GM19372 (cell line): ENCODE data around the gene SLC2A5.
"Not testable (repeated sequence)": the region's sequence is repeated elsewhere in the genome, so short reads cannot be mapped to it uniquely, and the experiment has no call there.

ENCODE experiments used
- ATAC-seq: cut with Tn5 transposase; IDR thresholded peaks from one replicate; pipeline ENCODE4 v1.9.1; 2021; ENCODE audit warnings: mild to moderate bottlenecking, low read depth, moderate library complexity; ENCODE audit not compliant: unreplicated experiment

Gene SLC2A5

DNA sequence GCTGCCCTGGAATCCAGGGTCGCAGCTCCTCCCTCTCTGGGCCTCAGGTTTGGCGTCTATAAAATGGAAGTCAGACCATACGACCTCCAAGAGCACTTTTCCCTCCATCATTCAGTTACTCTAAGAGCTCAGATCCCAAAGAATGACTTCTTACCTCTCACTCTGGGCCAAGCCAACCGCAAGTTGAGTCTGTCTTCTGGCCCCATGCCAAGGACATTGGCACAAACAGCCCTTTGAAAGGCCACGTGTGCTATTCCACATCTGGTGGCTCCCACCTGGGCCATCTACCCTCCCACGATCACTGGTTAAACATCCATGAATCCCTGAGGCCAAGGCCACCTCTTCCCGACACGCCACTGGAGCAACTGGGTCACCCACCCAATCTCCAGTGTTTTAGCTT is 55.6 kb downstream of the SLC2A5 start:
- ATAC-seq: no peak

DNA sequence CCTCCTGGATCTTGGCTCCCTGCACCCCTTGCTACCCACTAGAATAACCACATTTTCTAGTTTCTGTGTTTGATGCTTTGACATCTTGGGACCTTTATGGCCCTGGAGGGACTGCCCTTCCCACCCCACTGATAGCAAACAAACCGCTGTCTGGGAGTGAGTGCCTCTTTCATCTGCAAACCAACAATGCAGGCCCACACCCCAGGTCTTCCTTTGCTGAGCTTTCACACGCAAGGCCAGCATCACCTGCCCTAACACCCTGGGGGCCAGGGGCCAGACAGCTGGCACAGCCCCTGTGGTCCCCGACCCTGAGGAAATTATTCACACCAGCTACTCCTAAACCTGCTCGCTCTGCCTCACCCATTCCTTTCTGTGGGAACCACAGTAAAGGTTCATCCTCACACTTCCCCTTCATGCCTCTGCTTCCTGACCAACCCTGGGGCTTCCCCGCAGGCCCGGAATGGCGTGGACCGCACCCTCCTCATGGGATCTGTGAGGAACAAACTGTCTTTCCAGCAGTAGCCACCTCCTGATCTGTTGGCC is 58.6 kb downstream of the SLC2A5 start:
- no peak for ATAC-seq

DNA sequence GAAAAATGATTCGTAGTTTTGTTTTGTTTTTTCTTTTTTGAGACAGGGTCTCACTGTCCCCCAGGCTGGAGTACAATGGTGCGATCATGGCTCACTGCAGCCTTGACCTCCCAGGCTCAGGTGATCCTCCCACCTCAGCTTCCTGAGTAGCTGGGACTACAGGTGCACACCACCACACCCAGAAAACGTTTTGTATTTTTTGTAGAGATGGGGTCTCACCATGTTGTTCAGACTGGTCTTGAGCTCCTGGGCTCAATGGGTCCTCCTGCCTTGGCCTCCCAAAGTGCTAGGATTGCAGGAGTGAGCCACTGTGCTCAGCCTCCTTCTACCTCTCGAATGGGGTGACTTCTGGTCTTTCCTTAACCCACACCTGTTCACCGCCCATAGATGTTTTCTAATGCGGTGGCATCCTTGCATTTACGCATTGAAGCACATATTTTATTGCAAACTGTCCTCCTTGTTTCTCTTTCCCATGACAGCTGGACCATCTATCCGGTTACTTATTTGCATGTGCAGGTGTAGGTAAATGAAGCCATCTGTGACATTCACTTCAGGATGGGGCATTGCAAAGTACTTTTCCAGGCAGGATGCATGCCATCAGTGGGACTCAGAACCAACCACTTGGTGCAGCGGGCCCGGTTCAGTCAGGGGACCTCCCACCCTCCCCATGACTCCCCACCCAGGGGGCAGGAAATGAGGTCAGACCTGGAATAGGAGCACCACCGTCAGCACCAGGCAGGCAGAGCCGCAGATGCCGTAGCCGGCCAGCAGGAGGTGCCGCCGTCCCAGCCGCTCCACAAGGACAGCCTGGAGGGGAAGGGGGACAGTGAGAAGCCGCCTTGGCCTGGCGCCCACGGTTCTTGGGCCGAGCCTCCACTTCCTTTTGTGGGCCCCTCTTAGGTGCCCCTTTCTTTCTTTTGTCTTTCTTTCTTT is 59.7 kb downstream of the SLC2A5 start:
- no peak for ATAC-seq

DNA sequence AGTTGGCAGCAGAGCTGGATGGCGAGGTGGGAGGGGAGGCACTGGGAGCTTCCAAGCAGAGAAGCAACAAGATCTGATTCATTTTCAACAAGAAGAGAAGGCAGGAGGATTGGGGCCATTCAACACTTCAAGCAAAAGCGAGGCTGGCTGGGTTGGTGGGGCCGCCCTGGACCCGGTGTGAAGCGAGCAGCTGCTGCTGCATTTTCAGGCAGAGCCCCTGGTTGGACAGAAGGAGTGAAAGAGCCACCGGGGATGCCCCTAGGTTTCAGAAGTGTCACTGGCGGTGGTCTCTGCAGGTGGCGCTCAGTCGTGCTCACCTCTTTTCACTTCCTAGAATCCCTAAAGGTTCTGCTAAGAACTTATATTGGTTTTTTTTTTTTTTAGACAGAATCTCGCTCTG is 61.2 kb downstream of the SLC2A5 start:
- ATAC-seq: no peak

DNA sequence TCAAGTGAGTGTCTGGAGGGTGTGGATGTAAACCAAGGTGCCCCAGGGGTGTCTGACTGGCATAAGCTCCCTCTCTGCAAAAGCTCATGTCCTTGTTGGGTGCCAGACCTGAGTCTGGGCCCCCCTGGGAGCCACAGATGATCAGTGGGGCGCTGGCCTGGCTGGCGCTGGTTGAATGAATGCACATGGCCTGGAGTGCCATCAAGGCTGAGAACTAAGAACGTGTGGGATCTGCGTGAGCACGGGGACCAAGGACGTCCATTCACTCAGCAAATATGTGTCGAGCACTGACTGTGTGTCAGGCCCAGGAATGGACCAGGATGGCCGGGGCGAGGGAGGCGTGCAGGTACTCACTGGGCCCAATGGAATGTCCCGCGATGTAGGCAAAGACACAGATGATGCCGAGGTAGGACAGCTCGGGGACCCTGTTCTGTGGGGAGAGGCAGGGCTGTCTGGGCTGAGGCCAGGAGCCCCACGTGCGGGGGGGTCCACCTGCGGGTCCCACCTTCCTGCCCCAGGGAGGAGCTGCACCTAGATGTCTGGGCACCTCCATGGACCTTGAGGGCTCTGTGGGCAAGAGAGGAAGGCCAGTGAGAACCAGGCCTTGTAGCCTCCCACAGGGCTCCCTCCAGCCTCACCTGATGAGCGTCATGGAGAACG is 62.3 kb downstream of the SLC2A5 start:
- ATAC-seq: no peak

DNA sequence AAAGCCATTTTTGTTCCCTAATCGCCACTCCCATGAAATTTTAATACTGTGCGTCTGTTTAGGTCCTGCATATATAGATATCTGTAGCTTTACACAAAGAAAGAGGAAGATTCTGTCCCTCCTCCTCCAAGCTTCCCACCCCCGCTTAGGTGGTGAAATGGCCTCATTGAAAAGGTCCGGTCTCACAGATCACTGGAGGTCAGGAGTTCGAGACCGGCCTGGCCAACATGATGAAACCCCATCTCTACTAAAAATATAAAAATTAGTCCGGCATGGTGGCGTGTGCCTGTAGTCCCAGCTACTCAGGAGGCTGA is 64.1 kb downstream of the SLC2A5 start:
- no peak for ATAC-seq

DNA sequence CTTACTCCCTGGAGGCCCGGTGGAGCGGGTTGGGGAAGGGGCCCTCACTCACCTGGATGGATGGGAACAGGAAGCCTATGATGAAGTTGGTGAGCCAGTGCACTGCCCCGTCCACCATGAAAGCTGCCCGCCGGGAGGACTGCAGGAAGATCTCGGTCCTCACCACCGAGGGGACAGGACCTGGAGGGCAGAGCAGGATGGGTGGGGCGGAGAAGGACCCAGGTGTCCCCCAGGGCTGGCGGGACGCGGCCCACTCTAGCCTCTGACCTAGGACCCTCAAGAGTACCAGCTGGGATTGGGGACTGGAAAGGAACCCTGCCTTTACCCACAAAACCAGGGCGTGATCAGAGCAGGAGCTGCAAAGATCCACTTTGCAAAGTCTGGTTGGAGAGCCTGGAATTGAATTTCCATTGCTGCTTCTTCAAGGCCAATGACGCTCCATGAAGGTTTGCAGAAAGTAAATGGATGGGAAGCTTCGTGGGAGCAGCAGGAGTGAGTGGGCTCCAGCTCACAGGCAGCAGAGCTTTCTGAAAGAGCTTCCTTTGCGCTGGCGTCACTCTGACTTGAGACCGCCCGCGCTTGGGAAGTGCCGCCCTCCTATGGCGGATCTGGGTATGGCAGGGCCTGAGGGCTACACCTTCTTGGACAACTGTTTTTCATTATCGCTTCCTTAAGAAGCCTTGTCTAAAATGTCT is 64.6 kb downstream of the SLC2A5 start:
- no peak for ATAC-seq

DNA sequence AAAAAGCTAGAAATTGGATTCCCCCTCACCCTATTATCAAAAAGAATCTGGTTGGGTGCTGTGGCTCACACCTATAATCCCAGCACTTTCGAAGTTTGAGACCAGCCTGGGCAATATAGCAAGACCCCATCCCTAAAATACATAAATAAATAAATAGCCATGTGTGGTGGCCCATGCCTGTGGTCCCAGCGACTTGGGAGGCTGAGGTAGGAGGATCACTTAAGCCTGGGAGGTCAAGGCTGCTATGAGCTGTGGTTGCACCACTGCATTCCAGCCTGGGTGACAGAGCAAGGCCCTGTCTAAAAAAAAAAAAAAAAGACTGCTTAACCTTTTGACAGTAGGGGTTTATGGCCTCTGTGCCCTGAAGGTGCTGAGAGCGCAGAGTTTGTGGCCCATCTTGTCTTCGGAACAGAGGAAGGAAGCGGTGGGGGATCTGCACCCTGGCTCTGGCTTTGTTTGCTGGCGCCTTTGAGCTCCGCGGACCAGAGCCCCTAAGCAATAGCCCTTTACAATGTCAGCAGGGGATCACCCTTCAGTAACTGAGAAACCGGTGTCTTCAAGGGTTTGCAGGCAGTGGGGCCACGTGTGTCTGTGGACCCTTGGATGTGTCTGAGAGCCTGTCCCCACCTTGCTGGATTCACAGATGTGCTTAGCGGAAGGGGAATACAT is 65.3 kb downstream of the SLC2A5 start:
- ATAC-seq: no peak

DNA sequence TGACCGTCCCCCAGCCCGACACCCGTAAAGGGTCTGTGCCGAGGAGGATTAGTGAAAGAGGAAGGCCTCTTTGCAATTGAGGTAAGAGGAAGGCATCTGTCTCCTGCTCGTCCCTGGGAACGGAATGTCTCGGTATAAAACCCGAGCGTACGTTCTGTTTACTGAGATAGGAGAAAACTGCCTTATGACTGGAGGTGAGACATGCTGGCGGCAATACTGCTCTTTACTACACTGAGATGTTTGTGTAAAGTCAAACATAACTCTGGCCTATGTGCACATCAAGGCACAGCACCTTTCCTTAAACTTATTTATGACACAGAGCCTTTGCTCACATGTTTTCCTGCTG is 67.2 kb downstream of the SLC2A5 start:
- not testable (repeated sequence) for ATAC-seq

DNA sequence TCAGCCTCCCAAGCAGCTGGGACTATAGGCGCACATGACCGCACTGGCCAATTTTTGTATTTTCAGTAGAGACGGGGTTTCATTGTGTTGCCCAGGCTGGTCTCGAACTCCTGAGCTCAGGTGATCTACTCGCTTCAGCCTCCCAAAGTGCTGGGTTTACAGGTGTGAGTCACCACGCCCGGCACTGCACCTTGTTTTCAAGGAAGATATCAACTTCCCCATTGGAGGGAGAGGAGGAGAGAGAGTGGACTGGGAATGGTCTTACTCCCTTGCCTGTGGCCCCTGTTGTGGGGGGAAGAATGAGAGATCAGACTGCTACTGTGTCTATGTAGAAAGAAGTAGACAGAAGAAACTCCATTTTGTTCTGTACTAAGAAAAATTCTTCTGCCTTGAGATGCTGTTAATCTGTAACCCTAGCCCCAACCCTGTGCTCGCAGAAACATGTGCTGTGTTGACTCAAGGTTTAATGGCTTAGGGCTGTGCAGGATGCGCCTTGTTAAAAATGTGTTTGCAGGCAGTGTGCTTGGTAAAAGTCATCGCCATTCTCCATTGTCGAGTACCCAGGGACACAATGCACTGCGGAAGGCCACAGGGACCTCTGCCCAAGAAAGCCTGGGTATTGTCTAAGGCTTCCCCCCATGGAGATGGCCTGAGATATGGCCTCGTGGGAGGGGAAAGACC is 67.8 kb downstream of the SLC2A5 start:
- not testable (repeated sequence) for ATAC-seq

DNA sequence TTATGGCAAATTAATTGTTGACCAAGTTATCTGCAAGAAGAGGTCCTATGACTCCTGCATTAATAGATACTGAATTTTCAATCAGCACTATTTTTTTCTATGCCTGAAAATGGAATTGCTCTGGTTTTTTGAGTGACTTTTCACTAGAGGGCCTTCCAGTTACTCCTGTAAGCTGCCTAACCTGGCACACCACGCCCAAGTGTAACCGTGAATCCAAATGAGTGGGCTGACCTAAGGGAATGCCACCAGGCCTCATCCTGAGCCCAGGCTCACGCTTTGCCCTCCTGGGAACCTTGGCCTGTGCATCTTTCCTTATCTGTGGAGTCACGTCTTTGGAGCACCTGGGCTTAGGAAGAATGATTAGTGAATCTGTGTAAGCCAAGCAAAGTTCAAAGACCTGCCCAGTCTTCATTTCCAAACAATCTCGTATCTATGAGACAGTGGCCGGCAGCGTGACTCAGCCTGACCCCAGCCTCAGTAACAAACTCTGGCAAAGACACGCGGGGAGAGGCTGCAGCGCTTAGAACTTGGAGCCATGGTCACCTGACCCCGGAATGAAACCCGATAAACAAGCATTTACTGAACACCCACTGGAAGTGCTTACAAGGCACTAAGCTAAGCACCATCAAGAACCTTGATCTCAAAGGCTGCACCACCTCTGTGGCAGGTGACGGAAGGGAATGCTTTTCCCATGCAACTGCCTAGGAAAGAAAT is 75.3 kb downstream of the SLC2A5 start:
- not testable (repeated sequence) for ATAC-seq

DNA sequence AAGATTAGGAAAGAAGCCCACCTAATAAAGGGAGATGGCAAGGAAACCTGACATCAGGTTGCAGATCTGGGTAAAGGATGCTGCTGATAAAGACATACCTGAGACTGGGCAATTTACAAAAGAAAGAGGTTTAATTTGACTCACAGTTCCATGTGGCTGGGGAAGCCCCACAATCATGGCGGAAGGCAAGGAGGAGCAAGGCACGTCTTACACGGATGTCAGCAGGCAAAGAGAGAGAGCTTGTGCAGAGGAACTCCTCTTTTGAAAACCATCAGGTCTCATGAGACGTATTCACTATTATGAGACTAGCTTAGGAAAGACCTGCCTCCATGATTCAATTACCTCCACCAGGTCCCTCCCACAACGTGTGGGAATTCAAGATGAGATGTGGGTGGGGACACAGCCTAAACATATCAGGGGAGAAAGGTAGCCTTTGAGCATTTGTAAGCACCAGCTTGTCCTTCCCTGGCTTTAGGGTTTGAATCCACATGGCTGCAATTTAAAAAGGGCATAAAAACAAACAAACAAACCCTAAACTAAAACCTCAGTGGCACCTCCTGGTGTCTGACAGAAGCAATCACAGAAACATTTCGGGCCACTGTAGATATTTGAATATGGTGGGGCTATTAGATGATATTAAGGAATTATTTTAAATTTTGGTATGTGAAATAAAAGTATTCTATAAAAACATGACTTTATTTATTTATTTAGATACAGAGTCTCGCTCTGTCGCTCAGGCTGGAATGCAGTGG is 76.3 kb downstream of the SLC2A5 start:
- ATAC-seq: no peak

DNA sequence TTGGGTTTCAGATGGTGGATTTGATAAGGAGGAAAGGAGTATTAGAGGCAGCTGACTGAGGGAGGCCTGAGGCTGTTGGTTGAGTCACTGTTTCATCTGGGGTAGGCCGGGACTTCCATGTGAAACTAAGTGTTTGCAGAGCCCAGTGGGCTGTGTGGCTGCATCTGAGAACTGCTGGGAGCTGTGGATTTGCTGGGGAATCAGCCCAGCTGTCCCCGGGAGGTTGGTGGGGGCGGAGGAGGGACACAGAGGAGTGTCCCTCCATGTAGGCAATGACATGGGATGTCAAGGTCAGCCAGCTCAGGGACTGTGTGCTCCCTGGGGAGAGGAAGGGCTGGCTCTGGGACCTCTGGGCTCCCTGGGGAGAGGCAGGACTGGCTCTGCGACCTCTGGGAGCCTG is 79.6 kb downstream of the SLC2A5 start:
- no peak for ATAC-seq

DNA sequence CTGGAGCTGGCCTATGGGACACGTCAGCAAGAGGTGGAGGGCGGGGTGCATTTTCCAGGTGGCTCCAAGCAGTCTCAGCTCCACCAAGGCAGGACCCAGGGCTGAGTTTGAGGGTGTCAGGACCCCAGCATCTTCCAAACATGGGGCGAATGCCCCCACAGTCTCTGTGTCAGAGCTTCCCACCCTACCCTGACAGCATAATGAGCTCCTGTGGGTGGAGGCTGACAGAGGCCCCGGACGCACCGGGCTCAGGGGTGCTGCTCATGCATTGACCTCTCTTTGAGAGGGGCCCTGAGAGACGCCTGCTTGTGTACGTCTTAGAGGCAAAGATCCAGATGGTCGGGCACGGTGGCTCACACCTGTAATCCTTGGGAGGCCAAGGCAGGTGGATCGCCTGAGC is 80.4 kb downstream of the SLC2A5 start:
- ATAC-seq: no peak

DNA sequence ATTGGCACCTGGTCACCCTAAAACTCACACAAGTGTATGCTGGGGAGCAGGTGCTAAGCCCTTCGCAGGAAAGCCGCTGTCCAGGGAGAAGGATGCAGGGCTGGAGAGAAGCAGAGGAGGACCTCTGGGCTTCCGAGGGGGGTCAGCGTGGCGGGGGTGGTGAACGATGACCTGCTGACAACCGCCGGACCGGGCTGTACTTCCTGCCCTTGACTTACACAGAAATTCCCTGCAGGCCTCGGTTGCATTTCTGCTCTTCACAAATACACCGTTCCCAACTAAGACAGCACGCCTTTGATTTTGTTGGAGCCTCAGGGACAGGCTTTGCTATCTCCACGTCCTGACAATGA is 80.8 kb downstream of the SLC2A5 start:
- ATAC-seq: no peak

DNA sequence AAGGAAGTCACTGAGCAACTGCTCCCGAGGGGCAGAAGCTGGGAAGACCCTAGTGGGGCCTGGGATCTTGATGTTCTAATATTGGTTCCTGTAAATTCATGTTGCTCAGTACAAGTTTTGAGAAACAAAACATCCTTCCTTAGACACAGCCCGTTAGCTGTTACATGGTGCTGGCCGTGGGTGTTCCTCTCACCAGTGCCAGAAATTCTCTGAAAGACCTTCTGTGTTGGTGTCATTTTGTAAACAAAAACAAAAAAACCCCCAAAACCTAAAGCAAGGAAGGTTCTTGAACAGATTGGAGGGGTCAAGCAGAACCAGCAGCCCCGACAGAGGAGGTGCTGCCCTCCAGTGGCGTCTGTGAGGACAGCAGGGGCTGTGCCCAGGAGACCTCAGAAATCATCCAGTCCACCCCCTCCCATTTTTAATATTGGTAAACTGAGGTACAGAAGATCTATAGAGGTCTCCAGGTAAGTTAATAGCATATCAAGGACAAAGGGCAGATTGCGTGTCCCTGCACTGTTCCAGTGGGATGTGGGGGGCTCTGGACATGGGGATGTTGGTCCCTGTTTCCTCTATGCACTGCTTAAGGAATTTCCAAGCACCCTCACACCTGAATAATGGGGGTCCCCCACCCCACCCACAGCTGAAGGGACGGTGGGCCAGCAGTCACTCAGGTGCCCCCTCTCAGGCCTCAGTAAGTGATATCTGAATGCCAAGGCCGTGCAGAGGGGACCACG is 81.4 kb downstream of the SLC2A5 start:
- no peak for ATAC-seq

DNA sequence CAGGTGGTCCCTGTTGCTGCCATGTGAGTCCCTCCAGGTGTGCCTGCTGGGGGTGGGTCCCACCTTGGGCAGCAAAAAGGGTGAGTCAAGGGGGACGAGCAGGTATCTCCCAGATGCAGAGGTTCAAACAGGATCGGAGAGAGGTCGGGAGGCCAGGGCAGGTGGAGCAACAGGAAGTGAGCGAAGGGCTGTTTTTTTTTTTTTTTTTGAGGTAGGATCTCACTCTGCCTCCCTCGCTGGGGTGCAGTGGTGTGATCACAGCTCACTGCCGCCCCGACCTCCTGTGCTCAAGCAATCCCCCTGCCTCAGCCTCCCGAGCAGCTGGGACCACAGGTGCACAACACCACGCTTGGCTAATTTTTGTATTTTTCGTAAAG is 82.6 kb downstream of the SLC2A5 start:
- no peak for ATAC-seq
